ENCODE measurements around the gene LCMT1. TPM values are rescaled to one million over a fixed set of nuclear protein-coding genes. Genes with fewer than 3 reads are reported as not detected.
"Not testable (repeated sequence)": the region's sequence is repeated elsewhere in the genome, so short reads cannot be mapped to it uniquely, and the experiment has no call there.

Gene LCMT1
- total and polyA plus RNA-seq, 2 experiments from 2014 or later, result 30.3 to 50.5 TPM

- TF ChIP-seq EZH2 (IDR thresholded peaks at IDR 0.05; ENCODE audit: insufficient read depth, poor library complexity, severe bottlenecking) (no peak), EZH2phosphoT487 (IDR thresholded peaks at IDR 0.05; ENCODE audit: insufficient read depth, low read depth) (no peak)
- Histone ChIP-seq H3K79me2 (ENCODE audit: insufficient read depth) (no peaks in the 10 kb centered on the region), H2AFZ (no peak overlapping the region), H3K27me3 (replicated peaks; ENCODE audit: insufficient read depth) (no peaks in the 10 kb centered on the region), H3K4me2 (ENCODE audit: unreplicated experiment) (no peak overlapping the region), H3K27ac (no peak overlapping the region), H4K20me1 (ENCODE audit: insufficient read depth) (no peaks in the 10 kb centered on the region), H3K4me1 (ENCODE audit: insufficient read depth) (no peaks in the 10 kb centered on the region), H3K9me2 (ENCODE audit: insufficient read depth) (no peaks in the 10 kb centered on the region), H3F3A (ENCODE audit: insufficient read depth) (no peaks in the 10 kb centered on the region), H3K4me3 (no peak overlapping the region), H3K36me3 (ENCODE audit: low read depth) (no peaks in the 10 kb centered on the region; the same call in 1 of the 2 replicates), H3K9ac (no peak overlapping the region), H3K9me3 (ENCODE audit: low read depth) (no peaks in the 10 kb centered on the region)
- in situ Hi-C loops (cut with MboI), result no loop called here
- WGBS, 2 experiments (ENCODE audit: low coverage in 1 of 2, low lambda C conversion rate in 2 of 2, missing lambda C conversion rate in 2 of 2), result 85 to 88% methylated on average over 20 of the region's 20 CpGs
- DNase-seq, result peak; percentile 7
Observed at GRCh38 chr16:25177831-25178688, 66.5 kb downstream of the LCMT1 start.

GRCh38 chr16:25181236-25181635, 69.7 kb downstream of the LCMT1 start:
- H3K4me2 ChIP-seq (ENCODE audit: unreplicated experiment); H3K79me2 ChIP-seq (ENCODE audit: insufficient read depth); H3K4me3 ChIP-seq; H3K4me1 ChIP-seq (ENCODE audit: insufficient read depth); H3K36me3 ChIP-seq (ENCODE audit: low read depth); H3K9me3 ChIP-seq (ENCODE audit: low read depth); H3K9me2 ChIP-seq (ENCODE audit: insufficient read depth); H2AFZ ChIP-seq; H3K27me3 ChIP-seq (replicated peaks; ENCODE audit: insufficient read depth); H3K9ac ChIP-seq; H4K20me1 ChIP-seq (ENCODE audit: insufficient read depth); H3F3A ChIP-seq (ENCODE audit: insufficient read depth); DNase-seq; H3K27ac ChIP-seq; in situ Hi-C loops (cut with MboI): not testable (repeated sequence)
- 85 to 88% methylated on average over 6 of the region's 6 CpGs for WGBS, 2 experiments (ENCODE audit: low coverage in 1 of 2, low lambda C conversion rate in 2 of 2, missing lambda C conversion rate in 2 of 2)

- DNase-seq, result peak; percentile 6
- no peaks in the 10 kb centered on the region for H3K9me2 ChIP-seq (ENCODE audit: insufficient read depth)
- H3K79me2 ChIP-seq (ENCODE audit: insufficient read depth), result no peaks in the 10 kb centered on the region
- H3F3A ChIP-seq (ENCODE audit: insufficient read depth), result no peaks in the 10 kb centered on the region; the same call in 1 of the 2 replicates
- TF ChIP-seq EZH2phosphoT487 (IDR thresholded peaks at IDR 0.05; ENCODE audit: insufficient read depth, low read depth), result no peak
- TF ChIP-seq EZH2 (IDR thresholded peaks at IDR 0.05; ENCODE audit: insufficient read depth, poor library complexity, severe bottlenecking), result no peak
- no peak overlapping the region for H3K9ac ChIP-seq
- H3K36me3 ChIP-seq (ENCODE audit: low read depth), result no peaks in the 10 kb centered on the region
- H4K20me1 ChIP-seq (ENCODE audit: insufficient read depth), result no peaks in the 10 kb centered on the region
- no peak overlapping the region for H2AFZ ChIP-seq
- H3K4me2 ChIP-seq (ENCODE audit: unreplicated experiment), result no peak overlapping the region
- no peaks in the 10 kb centered on the region for H3K9me3 ChIP-seq (ENCODE audit: low read depth)
- 40 to 43% methylated on average over 3 of the region's 3 CpGs for WGBS, 2 experiments (ENCODE audit: low coverage in 1 of 2, low lambda C conversion rate in 2 of 2, missing lambda C conversion rate in 2 of 2)
- H3K27me3 ChIP-seq (replicated peaks; ENCODE audit: insufficient read depth), result no peaks in the 10 kb centered on the region
- no peak overlapping the region for H3K4me3 ChIP-seq
- in situ Hi-C loops (cut with MboI), result no loop called here
- H3K27ac ChIP-seq, result no peak overlapping the region
- H3K4me1 ChIP-seq (ENCODE audit: insufficient read depth), result no peaks in the 10 kb centered on the region
Observed at GRCh38 chr16:25184771-25185170, 73.2 kb downstream of the LCMT1 start.

- no peaks in the 10 kb centered on the region for H3K36me3 ChIP-seq (ENCODE audit: low read depth)
- H3K4me3 ChIP-seq, result no peak overlapping the region
- no peaks in the 10 kb centered on the region for H3K4me1 ChIP-seq (ENCODE audit: insufficient read depth)
- 91 to 96% methylated on average over 3 of the region's 3 CpGs for WGBS, 2 experiments (ENCODE audit: low coverage in 1 of 2, low lambda C conversion rate in 2 of 2, missing lambda C conversion rate in 2 of 2)
- H3K9me3 ChIP-seq (ENCODE audit: low read depth), result no peaks in the 10 kb centered on the region
- H3K27ac ChIP-seq, result no peak overlapping the region
- H3K9ac ChIP-seq, result no peak overlapping the region
- H3F3A ChIP-seq (ENCODE audit: insufficient read depth), result no peaks in the 10 kb centered on the region; the same call in 1 of the 2 replicates
- H2AFZ ChIP-seq, result no peak overlapping the region
- no peaks in the 10 kb centered on the region for H4K20me1 ChIP-seq (ENCODE audit: insufficient read depth)
- H3K9me2 ChIP-seq (ENCODE audit: insufficient read depth), result no peaks in the 10 kb centered on the region
- no peak for TF ChIP-seq EZH2 (IDR thresholded peaks at IDR 0.05; ENCODE audit: insufficient read depth, poor library complexity, severe bottlenecking)
- TF ChIP-seq EZH2phosphoT487 (IDR thresholded peaks at IDR 0.05; ENCODE audit: insufficient read depth, low read depth), result no peak
- in situ Hi-C loops (cut with MboI), result no loop called here
- H3K79me2 ChIP-seq (ENCODE audit: insufficient read depth), result no peaks in the 10 kb centered on the region
- H3K27me3 ChIP-seq (replicated peaks; ENCODE audit: insufficient read depth), result no peaks in the 10 kb centered on the region
- no peak overlapping the region for H3K4me2 ChIP-seq (ENCODE audit: unreplicated experiment)
- no peak for DNase-seq
Observed at GRCh38 chr16:25187491-25187795, 75.9 kb downstream of the LCMT1 start.

Data from GM23248 (cell line).